ENCODE data around the gene TRIM22.
A peak's percentile ranks its signal among the peaks of the same experiment; 100 is the strongest.
"Not testable (repeated sequence)": the region's sequence is repeated elsewhere in the genome, so short reads cannot be mapped to it uniquely, and the experiment has no call there.

The TRIM22 gene, protein sequence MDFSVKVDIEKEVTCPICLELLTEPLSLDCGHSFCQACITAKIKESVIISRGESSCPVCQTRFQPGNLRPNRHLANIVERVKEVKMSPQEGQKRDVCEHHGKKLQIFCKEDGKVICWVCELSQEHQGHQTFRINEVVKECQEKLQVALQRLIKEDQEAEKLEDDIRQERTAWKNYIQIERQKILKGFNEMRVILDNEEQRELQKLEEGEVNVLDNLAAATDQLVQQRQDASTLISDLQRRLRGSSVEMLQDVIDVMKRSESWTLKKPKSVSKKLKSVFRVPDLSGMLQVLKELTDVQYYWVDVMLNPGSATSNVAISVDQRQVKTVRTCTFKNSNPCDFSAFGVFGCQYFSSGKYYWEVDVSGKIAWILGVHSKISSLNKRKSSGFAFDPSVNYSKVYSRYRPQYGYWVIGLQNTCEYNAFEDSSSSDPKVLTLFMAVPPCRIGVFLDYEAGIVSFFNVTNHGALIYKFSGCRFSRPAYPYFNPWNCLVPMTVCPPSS

DNA sequence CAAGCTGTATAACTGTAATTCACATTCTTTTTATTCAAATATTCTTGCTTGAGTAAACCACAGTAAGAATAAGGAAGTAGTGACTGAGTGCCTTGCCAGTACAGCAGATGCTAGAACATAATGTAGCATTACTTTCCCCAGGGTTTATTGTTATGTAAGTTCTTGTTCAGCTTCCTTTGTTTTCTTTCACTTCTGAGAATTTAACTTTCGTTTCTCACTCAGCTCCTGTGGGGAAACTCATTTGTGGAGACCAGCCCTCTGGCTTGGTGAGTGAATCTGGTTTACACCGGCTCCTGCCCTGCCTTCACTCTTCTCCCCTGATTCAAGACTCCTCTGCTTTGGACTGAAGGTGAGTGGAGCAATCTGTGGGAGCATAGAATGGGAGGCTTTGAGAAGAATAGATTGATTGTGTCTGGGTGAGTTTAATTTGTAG lies at the start of gene TRIM22:
Gene TRIM22, plus strand, starts transcription at position 240 of the 433 bp plus-strand sequence. CDS start 6,443 bp downstream, outside the sequence.
- peak; percentile 73 for DNase-seq

GRCh38 chr11:5639953-5640352 lies 49.6 kb upstream of the TRIM22 start:
- DNase-seq, result no peak

DNA sequence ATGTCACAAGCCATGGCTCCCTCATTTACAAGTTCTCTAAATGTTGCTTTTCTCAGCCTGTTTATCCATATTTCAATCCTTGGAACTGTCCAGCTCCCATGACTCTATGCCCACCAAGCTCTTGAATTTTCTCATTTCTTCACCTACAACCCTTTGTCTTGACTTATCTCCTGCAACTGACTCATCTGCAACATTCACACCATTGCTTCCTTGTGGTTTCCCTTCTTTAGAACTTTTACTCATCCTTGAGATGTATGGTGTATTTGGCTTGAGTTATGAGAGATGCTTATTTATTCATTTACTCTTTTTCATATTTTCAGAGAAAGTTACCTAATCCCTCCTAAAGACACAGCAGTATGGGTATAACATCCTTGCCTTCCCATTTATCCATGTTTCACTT lies 46.0 kb upstream of the TRIM22 start:
- DNase-seq, result no peak

- DNase-seq, result no peak
Observed at GRCh38 chr11:5646139-5646538, 43.5 kb upstream of the TRIM22 start.

DNA sequence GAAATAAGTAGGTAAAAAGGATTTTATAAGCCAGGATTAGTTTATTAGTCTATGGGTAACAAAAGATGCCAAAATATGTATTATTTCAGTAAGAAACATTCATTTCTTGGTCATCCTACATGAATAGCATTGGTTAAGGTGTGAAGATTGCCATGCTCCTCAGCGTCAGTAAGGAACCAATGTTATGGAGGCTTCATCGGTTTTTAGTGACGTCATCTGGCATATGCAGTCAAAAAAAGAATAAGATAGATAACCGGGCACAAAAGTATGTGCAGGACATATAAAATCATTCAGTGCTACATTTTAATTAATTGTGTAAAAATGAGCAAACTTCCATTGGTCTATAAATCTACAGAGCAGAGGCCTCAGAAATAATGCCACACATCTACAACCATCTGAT lies 34.1 kb upstream of the TRIM22 start:
- no peak for DNase-seq

- not testable (repeated sequence) for DNase-seq
Observed at GRCh38 chr11:5656956-5657355, 32.6 kb upstream of the TRIM22 start.

GRCh38 chr11:5658318-5658717 lies 31.3 kb upstream of the TRIM22 start:
- no peak for DNase-seq

DNA sequence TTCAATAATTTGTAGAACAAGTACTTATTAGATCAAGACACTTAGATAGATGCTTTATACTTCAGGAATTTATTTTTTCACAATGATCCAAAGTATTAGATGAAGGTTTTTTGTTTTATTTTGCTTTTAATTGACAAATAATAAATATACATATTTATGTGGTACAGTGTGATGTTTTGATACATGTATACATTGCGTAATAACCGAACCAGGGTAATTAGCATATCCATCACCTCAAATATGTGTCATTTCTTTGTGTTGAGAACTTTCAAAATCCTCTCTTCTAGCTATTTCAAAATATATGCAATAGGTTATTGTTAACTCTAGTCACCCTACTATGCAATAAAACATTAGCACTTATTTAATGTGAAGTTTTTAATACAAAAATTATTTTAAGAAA lies 26.1 kb upstream of the TRIM22 start:
- DNase-seq, result no peak

GRCh38 chr11:5665051-5665570 lies 24.5 kb upstream of the TRIM22 start:
- DNase-seq, result no peak

- DNase-seq, result no peak
Observed at GRCh38 chr11:5665746-5666401, 23.7 kb upstream of the TRIM22 start.

- no peak for DNase-seq
Observed at GRCh38 chr11:5666402-5666793, 23.2 kb upstream of the TRIM22 start.

DNA sequence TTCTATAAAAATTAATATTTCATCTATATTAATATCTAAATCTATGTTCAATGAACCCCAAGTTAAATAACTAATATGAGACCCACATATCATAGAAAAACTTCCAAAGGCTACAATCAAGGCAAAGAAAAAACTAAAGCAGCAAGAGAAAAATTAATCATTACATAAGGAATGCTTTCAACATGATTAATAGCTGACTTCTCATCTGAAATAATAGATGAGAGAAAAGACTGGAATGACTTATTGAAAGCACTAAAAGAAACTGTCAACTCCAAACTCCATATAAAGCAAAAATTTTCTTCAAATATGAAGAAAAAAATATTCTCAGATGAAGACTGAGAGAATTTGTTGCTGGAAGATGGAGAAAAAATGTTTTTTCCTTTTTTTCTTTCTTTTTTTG lies 17.8 kb upstream of the TRIM22 start:
- DNase-seq, result no peak

DNA sequence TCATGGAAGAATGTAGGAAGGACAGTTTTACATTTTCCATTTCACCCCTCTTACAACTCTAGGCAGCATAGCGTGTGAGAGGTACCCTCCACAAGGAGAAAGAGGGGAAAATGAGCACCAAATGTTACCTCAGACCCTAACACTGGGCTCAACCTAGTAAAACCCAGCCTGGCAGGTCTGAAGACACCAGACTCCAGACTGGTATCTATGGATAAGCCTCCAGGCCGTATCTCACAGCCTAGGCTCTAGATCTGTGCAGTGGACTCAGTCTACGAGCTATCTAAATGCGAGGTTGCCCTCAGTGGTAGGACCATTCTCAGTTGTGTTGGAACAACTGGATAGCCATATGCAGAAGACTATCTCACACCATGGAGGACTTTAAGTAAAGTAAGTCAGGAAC lies 15.2 kb upstream of the TRIM22 start:
- DNase-seq, result no peak

DNA sequence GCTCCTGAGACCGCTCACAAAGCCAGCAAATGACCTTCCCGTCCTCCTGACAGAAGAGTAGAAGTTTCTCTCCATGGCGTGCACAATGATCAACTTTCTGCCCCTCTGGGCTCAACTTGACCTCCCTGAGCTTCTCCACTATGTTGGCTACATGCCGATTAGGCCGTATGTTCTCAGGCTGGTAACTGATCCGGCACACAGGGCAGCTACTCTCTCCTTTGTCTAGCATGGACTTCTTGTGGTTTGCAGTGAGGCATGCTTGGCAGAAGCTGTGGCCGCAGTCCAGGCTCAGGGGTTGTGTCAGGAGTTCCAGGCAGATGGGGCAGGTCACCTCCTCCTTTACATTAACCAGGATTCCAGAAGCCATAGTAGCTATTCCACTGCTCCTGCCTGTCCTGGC lies 9.8 kb upstream of the TRIM22 start:
- DNase-seq, result no peak

DNA sequence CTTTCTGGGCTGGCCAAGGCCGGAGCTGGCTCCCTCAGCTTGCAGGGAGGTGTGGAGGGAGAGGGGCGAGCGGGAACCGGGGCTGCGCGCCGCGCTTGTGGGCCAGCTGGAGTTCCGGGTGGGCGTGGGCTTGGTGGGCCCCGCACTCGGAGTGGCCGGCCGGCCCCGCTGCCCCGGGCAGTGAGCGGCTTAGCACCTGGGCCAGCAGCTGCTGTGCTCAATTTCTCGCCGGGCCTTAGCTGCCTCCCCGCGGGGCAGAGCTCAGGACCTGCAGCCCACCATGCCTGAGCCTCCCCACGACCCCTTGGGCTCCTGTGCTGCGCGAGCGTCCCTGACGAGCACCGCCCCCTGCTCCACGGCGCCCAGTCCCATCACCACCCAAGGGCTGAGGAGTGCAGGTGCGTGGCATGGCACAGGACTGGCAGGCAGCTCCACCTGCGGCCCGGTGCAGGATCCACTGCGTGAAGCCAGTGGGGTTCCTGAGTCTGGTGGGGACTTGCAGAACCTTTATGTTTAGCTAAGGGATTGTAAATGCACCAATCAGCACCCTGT lies 6.6 kb upstream of the TRIM22 start:
- DNase-seq, result not testable (repeated sequence)

GRCh38 chr11:5683620-5684019 lies 6.0 kb upstream of the TRIM22 start:
- peak; percentile 67 for DNase-seq

DNA sequence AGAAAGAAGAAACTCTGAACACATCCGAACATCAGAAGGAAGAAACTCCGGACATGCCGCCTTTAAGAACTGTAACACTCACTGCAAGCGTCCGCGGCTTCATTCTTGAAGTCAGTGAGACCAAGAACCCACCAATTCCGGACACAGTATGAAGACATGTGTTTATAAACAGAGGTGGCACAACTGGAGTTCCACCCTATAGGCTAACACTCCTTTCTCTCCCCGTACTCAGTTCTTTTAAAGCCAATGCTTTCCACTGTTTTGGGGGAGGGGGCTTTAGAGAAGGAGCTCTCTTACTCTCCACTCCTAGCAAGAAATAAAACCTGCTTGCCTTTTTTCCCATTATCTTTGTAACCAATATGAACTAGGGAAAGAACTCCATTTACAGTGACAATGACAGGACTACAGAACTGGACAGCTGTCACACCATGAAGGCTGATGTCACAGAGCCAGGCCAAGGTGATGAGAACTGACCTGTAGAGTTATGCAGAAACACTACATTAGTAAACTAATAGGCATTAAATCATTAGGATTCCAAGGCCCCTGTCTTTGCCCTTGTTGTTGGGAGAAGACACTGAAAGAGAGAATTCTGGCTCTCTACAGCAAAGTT lies 5.4 kb upstream of the TRIM22 start:
- no peak for DNase-seq

DNA sequence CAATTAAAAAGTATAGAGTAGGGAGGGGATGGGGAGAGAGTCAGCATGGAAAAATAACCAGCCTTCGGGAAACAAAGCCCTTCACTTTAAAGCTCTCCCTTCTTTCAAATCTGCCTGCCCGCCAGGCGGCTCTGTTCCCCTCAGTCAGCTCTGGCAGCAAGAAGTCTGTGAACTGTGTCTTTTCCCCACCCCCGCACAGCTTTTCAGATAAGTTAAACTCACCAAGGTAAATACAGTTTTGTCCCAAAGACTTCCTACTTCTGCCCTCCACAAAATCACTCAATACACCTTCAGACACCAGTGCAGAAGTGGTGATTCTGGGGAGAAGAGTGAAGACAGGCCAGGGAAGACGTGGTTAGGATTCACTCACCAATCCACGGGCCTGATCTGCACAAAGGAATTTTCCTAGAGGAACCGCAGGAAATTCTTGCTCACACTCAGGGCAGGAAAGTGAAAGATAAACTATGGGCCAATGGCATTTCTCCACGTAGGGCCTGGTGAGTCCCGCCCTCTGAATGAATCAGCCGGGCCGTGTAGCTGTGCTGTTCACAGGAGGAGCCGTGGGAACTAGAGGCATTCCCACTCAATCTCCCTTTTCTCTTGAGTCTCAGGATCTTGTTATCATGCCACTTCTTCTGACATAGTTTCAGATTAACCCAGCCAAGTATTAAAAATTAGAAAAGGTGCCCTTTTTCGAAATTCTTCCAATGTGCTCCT lies 4.8 kb upstream of the TRIM22 start, which contains the start of gene TRIM5:
Gene TRIM5, minus strand, starts transcription at position 429 of the 717 bp plus-strand sequence. CDS start 4,897 bp downstream, outside the sequence.
- peak; percentile 88 for DNase-seq

DNA sequence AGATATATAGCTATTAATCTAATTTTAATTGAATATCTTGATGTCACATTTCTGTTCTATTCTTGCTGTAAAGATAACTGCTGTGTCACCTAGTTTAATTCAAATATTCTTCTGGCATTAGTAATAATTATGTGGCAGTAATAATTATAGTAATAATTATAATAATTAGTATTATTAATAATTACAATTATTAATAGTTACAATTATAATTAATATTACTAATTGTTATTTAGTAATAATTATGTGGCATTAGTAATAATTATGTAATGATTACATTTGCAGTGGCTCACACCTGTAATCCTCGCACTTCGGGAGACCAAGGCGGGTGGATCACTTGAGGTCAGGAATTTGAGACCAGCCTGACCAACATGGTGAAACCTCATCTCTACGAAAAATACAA lies 3.2 kb upstream of the TRIM22 start:
- DNase-seq, result no peak

DNA sequence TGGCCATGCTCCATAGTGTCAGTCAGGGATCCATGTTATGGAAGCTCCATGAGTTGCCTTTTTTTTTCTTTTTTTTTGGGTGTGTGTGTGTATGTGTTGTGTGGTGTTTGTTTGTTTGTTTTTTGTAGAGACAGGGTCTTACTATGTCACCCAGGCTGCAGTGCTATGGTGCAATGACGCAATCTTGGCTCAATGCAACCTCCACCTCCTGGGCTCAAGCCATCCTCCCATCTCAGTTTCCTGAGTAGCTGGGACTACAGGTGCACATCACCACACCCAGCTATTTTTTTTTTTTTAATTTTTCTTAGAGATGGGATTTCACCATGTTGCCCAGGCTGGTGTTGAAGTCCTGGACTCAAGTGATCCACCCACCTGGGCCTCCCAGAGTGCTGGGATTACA lies 1.1 kb upstream of the TRIM22 start:
- no peak for DNase-seq

GRCh38 chr11:5690216-5690615 lies 626 bp downstream of the TRIM22 start:
- no peak for DNase-seq

DNA sequence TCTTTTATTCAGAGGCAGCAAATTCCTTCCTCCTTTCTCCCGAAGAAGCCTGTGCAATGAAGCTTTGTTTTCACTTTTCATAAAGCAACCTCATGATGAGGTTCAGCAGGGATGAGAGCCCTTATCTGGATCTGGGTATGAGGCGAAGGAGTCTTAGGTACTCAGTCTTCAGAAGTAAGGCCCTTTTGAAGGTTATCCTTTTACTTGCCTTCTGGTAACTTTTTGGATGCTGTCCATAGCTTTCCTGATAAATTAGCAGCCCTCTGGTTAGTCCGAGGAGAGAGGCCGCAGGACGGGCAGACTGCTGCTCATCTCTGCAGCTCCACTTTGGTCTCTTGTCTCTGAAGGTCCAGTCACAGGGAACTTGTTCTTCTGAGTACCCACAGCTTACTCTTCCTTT lies 1.1 kb downstream of the TRIM22 start:
- no peak for DNase-seq
